ENCODE data around the gene MECP2. TPM values are rescaled to one million over a fixed set of nuclear protein-coding genes. Genes with fewer than 3 reads are reported as not detected.

MECP2 gene
- total and polyA plus RNA-seq, 8 donors, result 25.5 to 47.1 (median 31.9) TPM

- H3K9me3 ChIP-seq, result no peaks in the 10 kb centered on the region
- no peak overlapping the region for H3K4me3 ChIP-seq
- H3K27me3 ChIP-seq, result no peaks in the 10 kb centered on the region
- H3K27ac ChIP-seq, result no peak overlapping the region
- peaks cover 0 to 8% of the 10 kb centered on the region in 2 donors for H3K36me3 ChIP-seq
- no peak for TF ChIP-seq CTCF (IDR thresholded peaks at IDR 0.05)
- ATAC-seq (no peak), DNase-seq (no peak)
- H3K4me1 ChIP-seq, result peaks cover 4 to 33% of the 10 kb centered on the region in 2 donors
- intact Hi-C loops (cut with DNase I), result no loop called here
These were observed 61.0 kb downstream of the MECP2 start for GRCh38 chrX:154036513-154036912.

- no peaks in the 10 kb centered on the region for H3K9me3 ChIP-seq
- peaks cover 0 to 34% of the 10 kb centered on the region in 2 donors for H3K36me3 ChIP-seq
- H3K27ac ChIP-seq, result no peak overlapping the region
- no peak overlapping the region for H3K4me3 ChIP-seq
- DNase-seq (no peak), ATAC-seq (no peak)
- intact Hi-C loops (cut with DNase I), result no loop called here
- H3K27me3 ChIP-seq, result no peaks in the 10 kb centered on the region
- peaks cover 0 to 8% of the 10 kb centered on the region in 2 donors for H3K4me1 ChIP-seq
- no peak for TF ChIP-seq CTCF (IDR thresholded peaks at IDR 0.05)
These were observed 63.7 kb downstream of the MECP2 start for GRCh38 chrX:154033848-154034247.

- intact Hi-C loops (cut with DNase I), result no loop called here
- ATAC-seq, result no peak
- no peak overlapping the region for H3K4me3 ChIP-seq
- no peaks in the 10 kb centered on the region for H3K9me3 ChIP-seq
- no peak overlapping the region for H3K27ac ChIP-seq
- H3K4me1 ChIP-seq, result no peaks in the 10 kb centered on the region
- no peak for DNase-seq
- no peaks in the 10 kb centered on the region for H3K27me3 ChIP-seq
- peaks cover 0 to 45% of the 10 kb centered on the region in 2 donors for H3K36me3 ChIP-seq
- TF ChIP-seq CTCF (IDR thresholded peaks at IDR 0.05), result no peak
These were observed 64.9 kb downstream of the MECP2 start for GRCh38 chrX:154032653-154033052.

GRCh38 chrX:154032160-154032559 is 65.4 kb downstream of the MECP2 start:
- intact Hi-C loops (cut with DNase I), result no loop called here
- Histone ChIP-seq H3K27me3 (no peaks in the 10 kb centered on the region), H3K27ac (no peak overlapping the region), H3K9me3 (no peaks in the 10 kb centered on the region), H3K36me3 (peaks cover 0 to 49% of the 10 kb centered on the region in 2 donors), H3K4me1 (no peaks in the 10 kb centered on the region), H3K4me3 (no peak overlapping the region)
- ATAC-seq (no peak), DNase-seq (no peak)
- no peak for TF ChIP-seq CTCF (IDR thresholded peaks at IDR 0.05)

- no peak overlapping the region for H3K27ac ChIP-seq
- TF ChIP-seq CTCF (IDR thresholded peaks at IDR 0.05), result no peak
- H3K4me1 ChIP-seq, result no peaks in the 10 kb centered on the region
- DNase-seq (no peak), ATAC-seq (no peak)
- no peaks in the 10 kb centered on the region for H3K9me3 ChIP-seq
- H3K36me3 ChIP-seq, result peaks cover 0 to 52% of the 10 kb centered on the region in 2 donors
- H3K27me3 ChIP-seq, result no peaks in the 10 kb centered on the region
- H3K4me3 ChIP-seq, result no peak overlapping the region
- intact Hi-C loops (cut with DNase I), result no loop called here
These were observed 66.7 kb downstream of the MECP2 start for GRCh38 chrX:154030715-154031305.

Data from left lung (tissue), 10 donors.